ENCODE data around the gene USP5.
A peak's percentile ranks its signal among the peaks of the same experiment; 100 is the strongest.
"Not testable (repeated sequence)": the region's sequence is repeated elsewhere in the genome, so short reads cannot be mapped to it uniquely, and the experiment has no call there.

USP5 gene

DNA sequence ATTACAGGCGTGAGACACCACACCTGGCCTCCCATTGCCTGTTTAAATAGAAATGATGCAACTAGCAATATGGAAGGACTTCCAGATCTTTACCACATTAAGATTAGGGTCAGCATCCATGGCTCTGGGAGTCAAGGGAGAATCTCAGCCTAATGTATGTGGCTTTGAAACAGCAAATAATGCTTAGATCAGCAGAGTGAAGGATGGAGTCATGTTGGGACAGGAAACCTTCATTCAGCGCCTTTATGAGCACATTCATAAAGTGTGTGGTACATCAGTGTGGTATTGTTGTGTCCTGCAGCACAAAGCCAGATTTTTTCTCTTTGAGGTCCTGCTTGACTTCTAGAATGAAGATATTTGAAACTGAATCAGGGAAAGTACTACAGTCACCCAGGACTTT, 36.4 kb downstream of the USP5 start:
- no peak for DNase-seq (ENCODE audit: low read depth)

DNA sequence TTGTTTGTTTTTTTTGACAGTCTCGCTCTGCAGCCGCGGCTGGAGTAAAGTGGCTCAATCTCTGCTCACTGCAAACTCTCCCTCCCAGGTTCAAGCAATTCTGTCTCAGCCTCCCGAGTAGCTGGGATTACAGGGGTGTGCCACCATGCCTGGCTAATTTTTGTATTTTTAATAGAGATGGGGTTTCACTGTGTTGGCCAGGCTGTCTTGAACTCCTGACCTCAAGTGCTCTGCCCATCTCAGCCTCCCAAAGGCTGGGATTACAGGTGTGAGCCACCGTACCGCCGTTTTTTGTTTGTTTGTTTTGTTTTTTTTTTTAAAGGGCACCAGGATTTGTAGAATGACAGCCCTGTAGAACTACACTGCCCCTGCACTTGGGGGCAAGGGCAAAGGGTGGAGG, 36.8 kb downstream of the USP5 start:
- not testable (repeated sequence) for DNase-seq (ENCODE audit: low read depth)

DNA sequence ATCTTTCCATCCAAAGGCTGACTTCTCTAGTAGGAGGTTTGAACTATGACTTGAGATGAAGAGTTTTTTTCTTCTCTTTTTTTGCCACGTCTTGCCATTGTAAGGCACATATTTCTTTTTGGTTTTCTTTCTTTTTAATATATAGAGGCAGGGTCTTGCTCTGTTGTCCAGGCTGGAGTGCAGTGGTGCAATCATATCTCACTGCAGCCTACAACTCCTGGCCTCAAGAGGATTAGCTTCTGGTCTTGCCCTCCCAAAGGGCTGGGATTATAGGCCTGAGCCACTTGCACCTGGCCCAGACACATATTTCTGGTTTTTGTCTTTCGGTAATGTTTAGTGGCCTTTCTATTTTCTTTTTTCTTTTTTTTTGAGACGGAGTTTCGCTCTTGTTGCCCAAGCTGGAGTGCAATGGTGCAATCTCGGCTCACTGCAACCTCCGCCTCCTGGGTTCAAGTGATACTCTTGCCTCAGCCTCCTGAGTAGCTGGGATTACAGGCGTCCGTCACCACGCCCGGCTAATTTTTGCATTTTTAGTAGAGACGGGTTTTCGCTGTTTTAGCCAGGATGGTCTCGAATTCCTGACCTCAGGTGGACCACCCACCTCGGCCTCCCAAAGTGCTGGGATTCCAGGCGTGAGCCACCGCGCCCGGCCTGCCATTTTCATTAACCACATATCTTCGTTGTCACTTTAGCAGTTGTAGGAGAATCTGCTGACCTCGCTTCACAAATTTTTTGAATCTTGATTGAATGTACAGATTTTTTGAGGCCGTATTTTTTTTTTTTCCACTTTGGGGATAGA, 38.0 kb downstream of the USP5 start:
- not testable (repeated sequence) for DNase-seq (ENCODE audit: low read depth)

DNA sequence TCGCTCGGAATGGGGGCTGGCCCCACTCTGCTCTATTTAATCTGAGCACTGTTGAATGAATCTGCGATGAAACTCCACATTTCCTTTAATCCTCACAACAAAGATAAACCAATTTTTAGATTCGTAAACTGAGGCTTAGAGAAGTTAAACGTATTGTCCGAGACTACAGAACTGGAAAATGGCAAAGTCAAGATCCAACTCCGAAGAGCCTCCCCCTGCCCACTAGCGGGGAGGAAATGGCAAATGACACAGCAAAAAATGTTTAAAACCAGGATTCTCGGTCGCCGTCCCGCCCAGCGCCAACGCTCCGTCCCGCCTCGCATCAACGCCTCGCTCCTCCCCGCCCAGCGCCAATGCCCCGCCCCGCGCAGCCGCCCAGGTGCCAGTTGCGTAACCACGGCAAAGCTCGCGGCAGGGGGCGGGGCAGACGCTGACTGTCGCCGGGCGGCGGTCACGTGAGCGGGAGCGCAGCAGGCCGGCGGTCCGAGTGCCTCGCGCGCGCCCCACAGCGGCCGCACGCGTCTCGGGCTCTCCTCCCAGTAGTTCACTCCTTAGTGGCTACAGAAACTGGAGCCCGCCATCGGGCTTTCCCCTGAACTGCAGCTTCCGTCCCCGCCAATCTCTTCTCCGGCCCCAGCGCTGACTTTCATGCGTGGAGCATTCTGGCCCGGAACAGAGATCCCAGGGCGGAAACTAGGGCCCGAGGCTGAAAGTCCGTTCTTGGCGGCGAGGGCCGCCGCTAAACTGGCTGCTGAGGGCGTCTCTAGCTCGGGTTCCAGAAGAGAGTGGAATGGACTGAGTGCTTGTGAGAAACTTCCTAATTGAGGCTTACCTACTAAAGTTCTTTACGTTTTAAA, 39.1 kb downstream of the USP5 start:
- DNase-seq (ENCODE audit: low read depth) = peak; percentile 67

- no peak for DNase-seq (ENCODE audit: low read depth)
These were observed 39.7 kb downstream of the USP5 start for GRCh38 chr12:6891646-6892001.

- DNase-seq (ENCODE audit: low read depth) = not testable (repeated sequence)
These were observed 40.7 kb downstream of the USP5 start for GRCh38 chr12:6892683-6893082.

GRCh38 chr12:6894321-6894720, 42.4 kb downstream of the USP5 start:
- no peak for DNase-seq (ENCODE audit: low read depth)

DNA sequence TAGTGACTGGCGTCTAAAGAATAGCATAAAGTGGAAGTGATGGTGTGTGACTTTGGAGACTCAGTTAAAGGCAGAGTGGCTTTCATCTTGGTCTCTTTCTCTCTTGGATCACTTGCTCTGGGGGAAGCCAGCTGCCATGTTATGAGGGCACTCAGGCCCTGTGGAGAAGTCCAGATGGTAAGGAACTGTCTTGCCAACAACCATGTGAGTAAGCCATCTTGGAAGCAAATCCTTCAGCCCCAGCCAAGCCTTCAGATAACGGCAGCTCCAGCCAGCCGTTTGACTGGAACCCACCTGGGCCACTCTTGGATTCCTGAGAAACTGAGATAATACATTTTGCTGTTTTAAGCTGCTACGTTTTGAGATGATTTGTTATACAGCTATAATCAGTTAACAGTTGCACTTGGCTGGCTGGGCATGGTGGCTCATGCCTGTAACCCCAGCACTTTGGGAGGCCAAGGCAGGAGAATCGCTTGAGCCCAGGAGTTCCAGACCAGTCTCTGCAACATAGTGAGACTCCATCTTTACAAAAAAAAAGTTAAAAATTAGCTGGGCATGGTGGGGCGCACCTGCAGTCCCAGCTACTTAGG, 45.0 kb downstream of the USP5 start:
- DNase-seq (ENCODE audit: low read depth) = no peak

DNA sequence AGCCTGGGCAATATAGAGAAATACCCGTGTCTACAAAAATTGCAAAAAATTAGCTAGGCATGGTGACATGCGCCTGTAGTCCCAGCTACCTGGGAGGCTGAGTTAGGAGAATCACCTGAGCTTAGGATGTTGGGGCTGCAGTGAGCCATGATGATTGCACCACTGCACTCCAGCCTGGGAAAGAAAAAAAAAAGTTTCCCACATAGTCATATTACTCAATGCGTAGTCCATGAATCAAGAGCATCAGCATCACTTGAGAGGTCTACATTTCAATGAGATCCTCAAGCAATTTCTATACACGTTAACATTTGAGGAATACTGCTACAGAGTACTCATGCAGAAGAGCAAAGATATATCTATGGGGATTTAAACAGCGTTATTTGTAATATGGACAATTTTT, 47.5 kb downstream of the USP5 start:
- DNase-seq (ENCODE audit: low read depth) = no peak

- no peak for DNase-seq (ENCODE audit: low read depth)
These were observed 48.0 kb downstream of the USP5 start for GRCh38 chr12:6899837-6900519.

GRCh38 chr12:6902448-6902847, 50.5 kb downstream of the USP5 start:
- no peak for DNase-seq (ENCODE audit: low read depth)

DNA sequence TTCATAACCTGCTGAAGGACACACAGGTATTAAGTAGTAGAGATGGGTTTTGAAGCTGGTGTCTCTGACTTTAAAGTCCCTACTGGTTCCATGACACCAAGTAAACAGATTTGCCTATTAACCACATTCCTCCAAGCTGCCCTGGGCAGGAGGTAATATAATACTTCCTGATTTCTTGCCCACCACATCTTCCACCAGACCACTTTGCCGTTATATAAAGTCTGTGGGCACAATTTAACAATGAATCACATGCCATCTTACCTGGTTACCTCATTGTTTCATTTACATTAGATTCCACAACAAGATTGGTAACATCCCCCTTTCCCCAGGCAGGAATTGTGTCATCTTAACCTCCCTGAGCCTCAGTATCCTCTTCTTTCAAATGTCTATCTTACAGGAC, 51.8 kb downstream of the USP5 start:
- DNase-seq (ENCODE audit: low read depth) = no peak

DNA sequence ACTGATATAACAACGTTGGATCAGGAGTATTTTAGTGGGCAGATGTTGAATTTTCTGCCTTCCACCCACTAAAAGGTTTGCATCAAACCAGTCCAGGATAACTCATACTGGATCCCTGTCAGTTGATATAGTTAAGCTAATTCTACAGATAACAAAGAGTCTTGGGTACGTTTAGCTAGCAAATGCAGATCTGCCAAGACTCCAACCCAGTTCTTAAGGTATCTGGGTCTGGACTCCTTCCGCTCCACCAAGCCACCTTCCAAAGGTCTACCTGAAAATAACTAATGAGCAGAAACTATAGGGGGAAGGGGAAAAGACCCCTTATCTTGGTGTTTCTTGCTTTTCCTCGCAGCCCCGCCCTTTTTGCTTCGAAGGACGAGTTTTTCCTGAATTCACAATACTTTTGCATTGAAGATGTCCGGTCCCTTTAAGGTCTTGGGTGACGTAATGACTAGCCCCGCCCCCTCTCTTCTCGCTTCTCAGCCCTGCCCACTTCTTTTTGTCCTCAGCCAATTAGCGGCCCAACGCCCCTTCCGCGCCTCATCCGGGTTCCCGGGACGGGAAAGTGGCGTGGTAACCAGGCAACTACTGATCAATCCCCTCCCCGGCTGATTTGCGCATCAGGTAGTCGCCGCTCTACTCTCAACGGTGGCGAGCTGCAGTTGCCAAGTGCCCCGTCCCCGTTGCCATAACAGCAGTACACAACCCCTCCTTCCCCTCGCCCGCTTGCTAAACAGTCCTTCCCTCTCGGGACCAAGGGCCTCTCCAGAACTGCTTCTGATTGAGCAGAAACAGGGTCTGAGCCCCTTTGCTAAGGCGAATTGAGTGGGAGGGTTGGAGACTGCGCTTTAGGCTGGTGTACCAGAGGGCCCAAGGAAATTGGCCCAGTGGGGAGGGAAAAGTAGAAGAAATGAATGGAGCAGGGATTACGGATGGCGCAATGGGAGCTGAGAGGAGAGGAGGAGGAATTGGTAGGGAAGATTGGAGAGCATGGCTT, 52.6 kb downstream of the USP5 start, which contains the start of gene LRRC23:
LRRC23 (plus strand) TSS at position 543 of the 997 bp plus-strand sequence. CDS start 812 bp downstream, outside the sequence.
- DNase-seq (ENCODE audit: low read depth) = peak; percentile 71

GRCh38 chr12:6905414-6906040, 53.6 kb downstream of the USP5 start:
- DNase-seq (ENCODE audit: low read depth) = no peak

DNA sequence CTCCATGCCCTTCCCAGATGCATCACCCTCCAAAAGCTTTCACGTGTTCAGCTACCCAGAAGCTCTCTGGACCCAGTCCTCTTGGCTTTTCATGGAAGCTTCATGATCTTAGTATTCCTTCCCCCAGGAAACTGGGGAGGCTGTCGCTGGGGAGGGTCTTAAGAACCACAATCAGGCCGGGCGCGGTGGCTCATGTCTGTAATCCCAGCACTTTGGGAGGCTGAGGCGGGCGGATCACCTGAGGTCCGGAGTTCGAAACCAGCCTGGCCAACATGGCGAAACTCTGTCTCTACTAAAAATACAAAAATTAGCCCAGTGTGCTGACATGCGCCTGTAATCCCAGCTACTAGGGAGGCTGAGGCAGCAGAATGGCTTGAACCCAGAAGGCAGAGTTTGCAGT, 56.2 kb downstream of the USP5 start:
- not testable (repeated sequence) for DNase-seq (ENCODE audit: low read depth)

DNA sequence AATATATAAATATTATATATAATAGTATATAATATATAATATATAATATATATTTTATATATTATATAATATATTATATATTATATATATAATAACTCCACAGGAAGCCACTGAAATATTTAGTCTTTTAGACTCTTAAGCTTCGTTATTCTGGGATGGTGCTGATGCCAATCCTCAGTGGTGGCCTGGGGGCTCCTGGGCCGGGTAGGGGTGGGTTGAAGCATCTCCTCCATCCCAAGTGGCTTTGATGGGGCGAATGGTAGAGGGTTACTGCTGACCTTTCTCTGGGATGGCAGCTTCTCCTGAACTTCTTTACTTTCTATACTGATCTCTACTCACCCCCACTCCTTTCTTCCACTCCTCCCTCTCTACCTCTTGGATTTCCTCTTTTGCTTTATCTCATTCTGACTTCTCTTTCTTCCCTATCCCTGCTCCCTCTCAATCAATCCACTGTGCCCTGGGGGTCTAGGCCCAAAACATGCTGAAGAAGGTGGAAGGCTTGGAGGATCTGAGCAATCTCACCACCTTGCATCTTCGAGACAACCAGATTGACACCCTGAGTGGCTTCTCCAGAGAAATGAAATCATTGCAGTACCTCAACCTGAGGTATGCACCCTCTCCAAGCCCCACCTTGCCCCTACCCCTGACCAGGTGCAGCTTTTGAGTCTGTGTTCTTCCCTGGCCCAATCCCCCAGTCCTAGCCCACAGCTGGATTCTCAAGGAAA, 57.6 kb downstream of the USP5 start:
- DNase-seq (ENCODE audit: low read depth) = no peak

GRCh38 chr12:6912164-6912935, 60.4 kb downstream of the USP5 start:
- DNase-seq (ENCODE audit: low read depth) = no peak

DNA sequence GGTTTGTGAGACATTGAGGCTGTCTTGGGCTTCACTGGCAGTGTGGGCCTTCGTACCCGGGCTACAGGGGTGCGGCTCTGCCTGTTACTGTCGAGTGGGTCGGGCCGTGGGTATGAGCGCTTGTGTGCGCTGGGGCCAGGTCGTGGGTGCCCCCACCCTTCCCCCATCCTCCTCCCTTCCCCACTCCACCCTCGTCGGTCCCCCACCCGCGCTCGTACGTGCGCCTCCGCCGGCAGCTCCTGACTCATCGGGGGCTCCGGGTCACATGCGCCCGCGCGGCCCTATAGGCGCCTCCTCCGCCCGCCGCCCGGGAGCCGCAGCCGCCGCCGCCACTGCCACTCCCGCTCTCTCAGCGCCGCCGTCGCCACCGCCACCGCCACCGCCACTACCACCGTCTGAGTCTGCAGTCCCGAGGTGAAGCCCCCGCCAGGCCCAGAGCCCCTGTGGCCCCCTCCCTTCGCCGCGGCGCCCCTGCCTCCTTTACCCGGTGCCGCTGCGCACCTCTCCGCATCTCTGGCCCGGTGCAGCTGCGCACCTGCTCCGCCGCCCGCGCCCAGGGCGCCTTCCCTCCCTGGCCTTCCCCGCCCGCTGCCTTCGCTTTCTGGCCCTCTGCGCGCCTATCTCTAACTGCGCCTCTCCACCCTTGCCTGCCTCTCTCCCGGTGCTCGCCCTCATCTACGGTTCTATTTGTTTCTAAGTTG, 62.4 kb downstream of the USP5 start, which contains the start of gene ENO2:
ENO2 (plus strand) TSS at position 335 of the 701 bp plus-strand sequence. CDS start 1,253 bp downstream, outside the sequence.
- no peak for DNase-seq (ENCODE audit: low read depth)

All from non-pigmented ciliary epithelial cell (primary cell).